Measurements from ENCODE around the gene CLDN3. TPM values are rescaled to one million over a fixed set of nuclear protein-coding genes. Genes with fewer than 3 reads are reported as not detected.

CLDN3 gene
- total and polyA plus RNA-seq, 9 of the 15 experiments (the other 6 are each of a cell fraction or from before 2014, with no cell fraction given): 0.29 TPM; not detected in 8

DNA sequence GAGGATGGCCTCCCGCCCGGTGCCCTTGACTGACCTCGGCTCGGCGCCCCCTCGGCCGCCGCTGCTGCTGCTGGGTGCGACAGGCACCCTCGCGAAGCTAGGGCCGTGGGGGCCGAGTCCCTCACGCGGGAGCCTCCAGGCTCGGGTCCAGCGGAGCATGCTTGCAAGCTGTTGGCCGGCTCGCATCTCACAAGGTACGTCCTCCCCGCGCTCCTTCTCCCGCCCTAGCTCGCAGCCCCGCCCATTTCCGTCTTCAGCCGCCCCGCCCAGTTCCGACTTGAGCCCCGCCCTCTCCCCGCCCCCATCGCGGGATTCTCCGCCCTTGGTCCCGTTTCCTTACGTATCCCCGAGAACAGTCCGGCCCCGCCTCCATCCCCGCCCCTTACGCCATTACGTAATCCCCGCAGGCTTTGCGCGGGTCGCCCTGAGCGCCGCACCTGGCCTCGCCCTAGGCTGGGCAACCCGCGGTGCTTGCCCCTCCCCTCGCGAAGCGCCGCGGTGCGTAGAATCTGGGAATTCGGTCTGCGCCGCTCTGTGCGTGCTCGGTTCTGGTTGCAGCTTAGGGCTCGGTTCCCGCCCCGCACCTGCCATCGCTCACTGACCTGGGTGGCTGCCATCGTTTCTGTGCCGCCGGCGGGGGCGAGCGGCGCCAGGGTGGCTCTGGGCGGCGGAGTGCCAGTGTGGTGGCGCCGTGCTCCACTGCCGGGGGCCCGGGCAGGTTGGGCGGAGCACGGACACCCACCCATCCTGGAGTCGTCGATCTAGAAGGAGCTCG lies 31.3 kb downstream of the CLDN3 start, which contains the start of gene ABHD11 (continued):
- TF ChIP-seq, protein P1, sequence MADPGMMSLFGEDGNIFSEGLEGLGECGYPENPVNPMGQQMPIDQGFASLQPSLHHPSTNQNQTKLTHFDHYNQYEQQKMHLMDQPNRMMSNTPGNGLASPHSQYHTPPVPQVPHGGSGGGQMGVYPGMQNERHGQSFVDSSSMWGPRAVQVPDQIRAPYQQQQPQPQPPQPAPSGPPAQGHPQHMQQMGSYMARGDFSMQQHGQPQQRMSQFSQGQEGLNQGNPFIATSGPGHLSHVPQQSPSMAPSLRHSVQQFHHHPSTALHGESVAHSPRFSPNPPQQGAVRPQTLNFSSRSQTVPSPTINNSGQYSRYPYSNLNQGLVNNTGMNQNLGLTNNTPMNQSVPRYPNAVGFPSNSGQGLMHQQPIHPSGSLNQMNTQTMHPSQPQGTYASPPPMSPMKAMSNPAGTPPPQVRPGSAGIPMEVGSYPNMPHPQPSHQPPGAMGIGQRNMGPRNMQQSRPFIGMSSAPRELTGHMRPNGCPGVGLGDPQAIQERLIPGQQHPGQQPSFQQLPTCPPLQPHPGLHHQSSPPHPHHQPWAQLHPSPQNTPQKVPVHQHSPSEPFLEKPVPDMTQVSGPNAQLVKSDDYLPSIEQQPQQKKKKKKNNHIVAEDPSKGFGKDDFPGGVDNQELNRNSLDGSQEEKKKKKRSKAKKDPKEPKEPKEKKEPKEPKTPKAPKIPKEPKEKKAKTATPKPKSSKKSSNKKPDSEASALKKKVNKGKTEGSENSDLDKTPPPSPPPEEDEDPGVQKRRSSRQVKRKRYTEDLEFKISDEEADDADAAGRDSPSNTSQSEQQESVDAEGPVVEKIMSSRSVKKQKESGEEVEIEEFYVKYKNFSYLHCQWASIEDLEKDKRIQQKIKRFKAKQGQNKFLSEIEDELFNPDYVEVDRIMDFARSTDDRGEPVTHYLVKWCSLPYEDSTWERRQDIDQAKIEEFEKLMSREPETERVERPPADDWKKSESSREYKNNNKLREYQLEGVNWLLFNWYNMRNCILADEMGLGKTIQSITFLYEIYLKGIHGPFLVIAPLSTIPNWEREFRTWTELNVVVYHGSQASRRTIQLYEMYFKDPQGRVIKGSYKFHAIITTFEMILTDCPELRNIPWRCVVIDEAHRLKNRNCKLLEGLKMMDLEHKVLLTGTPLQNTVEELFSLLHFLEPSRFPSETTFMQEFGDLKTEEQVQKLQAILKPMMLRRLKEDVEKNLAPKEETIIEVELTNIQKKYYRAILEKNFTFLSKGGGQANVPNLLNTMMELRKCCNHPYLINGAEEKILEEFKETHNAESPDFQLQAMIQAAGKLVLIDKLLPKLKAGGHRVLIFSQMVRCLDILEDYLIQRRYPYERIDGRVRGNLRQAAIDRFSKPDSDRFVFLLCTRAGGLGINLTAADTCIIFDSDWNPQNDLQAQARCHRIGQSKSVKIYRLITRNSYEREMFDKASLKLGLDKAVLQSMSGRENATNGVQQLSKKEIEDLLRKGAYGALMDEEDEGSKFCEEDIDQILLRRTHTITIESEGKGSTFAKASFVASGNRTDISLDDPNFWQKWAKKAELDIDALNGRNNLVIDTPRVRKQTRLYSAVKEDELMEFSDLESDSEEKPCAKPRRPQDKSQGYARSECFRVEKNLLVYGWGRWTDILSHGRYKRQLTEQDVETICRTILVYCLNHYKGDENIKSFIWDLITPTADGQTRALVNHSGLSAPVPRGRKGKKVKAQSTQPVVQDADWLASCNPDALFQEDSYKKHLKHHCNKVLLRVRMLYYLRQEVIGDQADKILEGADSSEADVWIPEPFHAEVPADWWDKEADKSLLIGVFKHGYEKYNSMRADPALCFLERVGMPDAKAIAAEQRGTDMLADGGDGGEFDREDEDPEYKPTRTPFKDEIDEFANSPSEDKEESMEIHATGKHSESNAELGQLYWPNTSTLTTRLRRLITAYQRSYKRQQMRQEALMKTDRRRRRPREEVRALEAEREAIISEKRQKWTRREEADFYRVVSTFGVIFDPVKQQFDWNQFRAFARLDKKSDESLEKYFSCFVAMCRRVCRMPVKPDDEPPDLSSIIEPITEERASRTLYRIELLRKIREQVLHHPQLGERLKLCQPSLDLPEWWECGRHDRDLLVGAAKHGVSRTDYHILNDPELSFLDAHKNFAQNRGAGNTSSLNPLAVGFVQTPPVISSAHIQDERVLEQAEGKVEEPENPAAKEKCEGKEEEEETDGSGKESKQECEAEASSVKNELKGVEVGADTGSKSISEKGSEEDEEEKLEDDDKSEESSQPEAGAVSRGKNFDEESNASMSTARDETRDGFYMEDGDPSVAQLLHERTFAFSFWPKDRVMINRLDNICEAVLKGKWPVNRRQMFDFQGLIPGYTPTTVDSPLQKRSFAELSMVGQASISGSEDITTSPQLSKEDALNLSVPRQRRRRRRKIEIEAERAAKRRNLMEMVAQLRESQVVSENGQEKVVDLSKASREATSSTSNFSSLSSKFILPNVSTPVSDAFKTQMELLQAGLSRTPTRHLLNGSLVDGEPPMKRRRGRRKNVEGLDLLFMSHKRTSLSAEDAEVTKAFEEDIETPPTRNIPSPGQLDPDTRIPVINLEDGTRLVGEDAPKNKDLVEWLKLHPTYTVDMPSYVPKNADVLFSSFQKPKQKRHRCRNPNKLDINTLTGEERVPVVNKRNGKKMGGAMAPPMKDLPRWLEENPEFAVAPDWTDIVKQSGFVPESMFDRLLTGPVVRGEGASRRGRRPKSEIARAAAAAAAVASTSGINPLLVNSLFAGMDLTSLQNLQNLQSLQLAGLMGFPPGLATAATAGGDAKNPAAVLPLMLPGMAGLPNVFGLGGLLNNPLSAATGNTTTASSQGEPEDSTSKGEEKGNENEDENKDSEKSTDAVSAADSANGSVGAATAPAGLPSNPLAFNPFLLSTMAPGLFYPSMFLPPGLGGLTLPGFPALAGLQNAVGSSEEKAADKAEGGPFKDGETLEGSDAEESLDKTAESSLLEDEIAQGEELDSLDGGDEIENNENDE (IDR thresholded peaks at IDR 0.05; ENCODE audit: low read depth, low read length): no peak
- TF ChIP-seq, protein P2, sequence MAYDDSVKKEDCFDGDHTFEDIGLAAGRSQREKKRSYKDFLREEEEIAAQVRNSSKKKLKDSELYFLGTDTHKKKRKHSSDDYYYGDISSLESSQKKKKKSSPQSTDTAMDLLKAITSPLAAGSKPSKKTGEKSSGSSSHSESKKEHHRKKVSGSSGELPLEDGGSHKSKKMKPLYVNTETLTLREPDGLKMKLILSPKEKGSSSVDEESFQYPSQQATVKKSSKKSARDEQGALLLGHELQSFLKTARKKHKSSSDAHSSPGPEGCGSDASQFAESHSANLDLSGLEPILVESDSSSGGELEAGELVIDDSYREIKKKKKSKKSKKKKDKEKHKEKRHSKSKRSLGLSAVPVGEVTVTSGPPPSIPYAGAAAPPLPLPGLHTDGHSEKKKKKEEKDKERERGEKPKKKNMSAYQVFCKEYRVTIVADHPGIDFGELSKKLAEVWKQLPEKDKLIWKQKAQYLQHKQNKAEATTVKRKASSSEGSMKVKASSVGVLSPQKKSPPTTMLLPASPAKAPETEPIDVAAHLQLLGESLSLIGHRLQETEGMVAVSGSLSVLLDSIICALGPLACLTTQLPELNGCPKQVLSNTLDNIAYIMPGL (CRISPR knock-in tag; IDR thresholded peaks at IDR 0.05): peak; percentile 63; the same call in 1 of the 2 replicates
- TF ChIP-seq ZBED1 (IDR thresholded peaks at IDR 0.05): no peak
- no peak for TF ChIP-seq IFI16 (CRISPR knock-in tag; IDR thresholded peaks at IDR 0.05)
- TF ChIP-seq, protein P3, sequence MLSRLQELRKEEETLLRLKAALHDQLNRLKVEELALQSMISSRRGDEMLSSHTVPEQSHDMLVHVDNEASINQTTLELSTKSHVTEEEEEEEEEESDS (CRISPR knock-in tag; IDR thresholded peaks at IDR 0.05): no peak
- TF ChIP-seq TEAD4 (IDR thresholded peaks at IDR 0.05; ENCODE audit: low read length): 0 out of 2 replicates have a peak, but pooled peaks have one; percentile 11
- no peak for TF ChIP-seq TEAD4 (CRISPR knock-in tag; IDR thresholded peaks at IDR 0.05; ENCODE audit: borderline replicate concordance)
- TF ChIP-seq NCOR1 (IDR thresholded peaks at IDR 0.05): no peak
- no peak; the same call in 1 of the 2 replicates for TF ChIP-seq GTF2F1 (IDR thresholded peaks at IDR 0.05; ENCODE audit: low read depth, low read length)
- TF ChIP-seq ZNF436 (CRISPR knock-in tag; IDR thresholded peaks at IDR 0.05): no peak
- TF ChIP-seq RCOR1 (IDR thresholded peaks at IDR 0.05; ENCODE audit: borderline replicate concordance in 1 of 2, low read depth in 2 of 2, low read length in 2 of 2): peak in 1 of 2 experiments; percentile 36; a peak in 2 of 4 replicates
- TF ChIP-seq MAFG (tag; conservative IDR thresholded peaks at IDR 0.05): no peak
- TF ChIP-seq BMI1 (IDR thresholded peaks at IDR 0.05; ENCODE audit: low read length): no peak
- TF ChIP-seq SMARCA5 (IDR thresholded peaks at IDR 0.05): no peak
- TF ChIP-seq ZZZ3 (IDR thresholded peaks at IDR 0.05): no peak
